K562 (cell line): ENCODE data around the gene FCGBP.
"Not testable (repeated sequence)": the region's sequence is repeated elsewhere in the genome, so short reads cannot be mapped to it uniquely, and the experiment has no call there.

Source experiments
- EZH2 ChIP-seq: IDR thresholded peaks from 2 replicates; pipeline ENCODE4 v1.6.1; 2012; ENCODE audit warnings: low read depth, mild to moderate bottlenecking, inconsistent platforms, low read length, borderline replicate concordance
- JUN ChIP-seq, 2 experiments: sonication (generic) in 1 of 2; formaldehyde crosslinking in 1 of 2; IDR thresholded peaks; 2 replicates each; pipeline versions ENCODE4 v1.6.1 to v1.8.0; 2012 to 2022; ENCODE audit warnings: borderline replicate concordance in 2 of 2, mild to moderate bottlenecking in 2 of 2, improper control_type of control experiment in 1 of 2, low read depth in 1 of 2, low read length in 1 of 2, missing genetic modification reagents in 1 of 2
- MAFF ChIP-seq: IDR thresholded peaks from 2 replicates; pipeline ENCODE4 v1.6.1; 2012; ENCODE audit warnings: low read length, improper control_type of control experiment
- NR2F6 ChIP-seq: fragments of 450-650 bp; formaldehyde crosslinking; IDR thresholded peaks from 2 replicates; pipeline ENCODE4 v1.4.0; 2020; ENCODE audit warnings: mild to moderate bottlenecking
- POLR2A ChIP-seq: fragments of 450-650 bp; conservative IDR thresholded peaks from 2 replicates; pipeline ENCODE4 v1.6.1; 2016
- RFX5 ChIP-seq: IDR thresholded peaks from 2 replicates; pipeline ENCODE4 v1.6.1; 2011; ENCODE audit warnings: low read depth, mild to moderate bottlenecking, improper control_type of control experiment, low read length
- STAG1 ChIP-seq: sonication (generic); formaldehyde crosslinking; IDR thresholded peaks from 2 replicates; pipeline ENCODE4 v1.5.0; 2020; ENCODE audit warnings: missing genetic modification reagents, borderline replicate concordance
- ZNF124 ChIP-seq: sonication (generic); formaldehyde crosslinking; IDR thresholded peaks from 2 replicates; pipeline ENCODE4 v1.8.1; 2022; ENCODE audit warnings: missing genetic modification reagents
- TF ChIP-seq, protein P1 (sequence below): IDR thresholded peaks from 2 replicates; pipeline ENCODE4 v1.6.1; 2012; ENCODE audit warnings: low read depth, low read length, improper control_type of control experiment, borderline replicate concordance
- TF ChIP-seq, protein P2 (sequence below): sonication (generic); formaldehyde crosslinking; IDR thresholded peaks from 2 replicates; pipeline ENCODE4 v1.8.0; 2022; ENCODE audit warnings: mild to moderate bottlenecking, missing genetic modification reagents, borderline replicate concordance

DNA sequence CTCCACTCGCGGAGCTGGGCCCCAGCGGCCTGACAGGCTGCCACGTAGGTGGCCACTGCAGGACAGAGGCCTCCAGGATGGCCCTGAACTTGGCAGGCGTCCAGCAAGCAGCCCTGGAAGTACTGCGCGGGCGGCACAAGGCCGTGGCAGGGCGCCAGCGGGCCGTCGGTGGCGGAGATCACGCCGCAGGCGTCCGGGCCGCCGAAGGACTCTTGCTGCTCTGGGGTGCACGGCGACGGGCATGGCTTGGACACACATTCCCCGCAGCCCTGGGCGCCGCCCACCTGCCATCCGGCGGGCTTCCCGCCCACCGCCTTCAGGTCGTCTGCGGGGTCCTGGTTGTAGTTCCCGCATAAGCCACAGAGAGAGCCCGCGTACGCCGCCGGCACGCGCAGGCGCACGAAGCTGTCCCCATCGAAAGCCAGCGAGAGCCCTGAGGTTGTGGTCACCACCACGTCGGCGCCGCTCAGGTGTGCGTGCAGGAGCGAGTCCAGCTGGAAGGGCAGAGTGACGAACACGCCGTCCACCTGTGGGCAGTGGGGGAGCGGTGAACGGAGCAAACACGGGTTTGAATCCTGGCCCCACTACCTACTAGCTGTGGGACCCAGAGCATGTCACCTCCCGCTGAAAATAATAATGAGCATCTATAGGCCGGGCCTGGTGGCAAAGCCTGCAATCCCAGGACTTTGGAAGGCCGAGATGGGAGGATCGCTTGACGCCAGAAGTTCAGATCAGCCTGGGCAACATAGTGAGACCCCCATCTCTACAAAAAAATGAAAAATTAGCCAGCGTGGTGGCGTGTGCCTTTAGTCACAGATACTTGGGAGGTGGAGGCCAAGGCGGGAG is 42.6 kb downstream of the FCGBP start:
- TF ChIP-seq JUN (IDR thresholded peaks at IDR 0.05; ENCODE audit: borderline replicate concordance, low read depth, low read length); JUN (CRISPR knock-in tag; IDR thresholded peaks at IDR 0.05; ENCODE audit: borderline replicate concordance); NR2F6; STAG1; ZNF124; MAFF; EZH2; RFX5; POLR2A: not testable (repeated sequence)
- TF ChIP-seq, protein P1, sequence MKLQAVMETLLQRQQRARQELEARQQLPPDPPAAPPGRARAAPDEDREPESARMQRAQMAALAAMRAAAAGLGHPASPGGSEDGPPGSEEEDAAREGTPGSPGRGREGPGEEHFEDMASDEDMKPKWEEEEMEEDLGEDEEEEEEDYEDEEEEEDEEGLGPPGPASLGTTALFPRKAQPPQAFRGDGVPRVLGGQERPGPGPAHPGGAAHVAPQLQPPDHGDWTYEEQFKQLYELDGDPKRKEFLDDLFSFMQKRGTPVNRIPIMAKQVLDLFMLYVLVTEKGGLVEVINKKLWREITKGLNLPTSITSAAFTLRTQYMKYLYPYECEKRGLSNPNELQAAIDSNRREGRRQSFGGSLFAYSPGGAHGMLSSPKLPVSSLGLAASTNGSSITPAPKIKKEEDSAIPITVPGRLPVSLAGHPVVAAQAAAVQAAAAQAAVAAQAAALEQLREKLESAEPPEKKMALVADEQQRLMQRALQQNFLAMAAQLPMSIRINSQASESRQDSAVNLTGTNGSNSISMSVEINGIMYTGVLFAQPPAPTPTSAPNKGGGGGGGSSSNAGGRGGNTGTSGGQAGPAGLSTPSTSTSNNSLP: not testable (repeated sequence)
- TF ChIP-seq, protein P2, sequence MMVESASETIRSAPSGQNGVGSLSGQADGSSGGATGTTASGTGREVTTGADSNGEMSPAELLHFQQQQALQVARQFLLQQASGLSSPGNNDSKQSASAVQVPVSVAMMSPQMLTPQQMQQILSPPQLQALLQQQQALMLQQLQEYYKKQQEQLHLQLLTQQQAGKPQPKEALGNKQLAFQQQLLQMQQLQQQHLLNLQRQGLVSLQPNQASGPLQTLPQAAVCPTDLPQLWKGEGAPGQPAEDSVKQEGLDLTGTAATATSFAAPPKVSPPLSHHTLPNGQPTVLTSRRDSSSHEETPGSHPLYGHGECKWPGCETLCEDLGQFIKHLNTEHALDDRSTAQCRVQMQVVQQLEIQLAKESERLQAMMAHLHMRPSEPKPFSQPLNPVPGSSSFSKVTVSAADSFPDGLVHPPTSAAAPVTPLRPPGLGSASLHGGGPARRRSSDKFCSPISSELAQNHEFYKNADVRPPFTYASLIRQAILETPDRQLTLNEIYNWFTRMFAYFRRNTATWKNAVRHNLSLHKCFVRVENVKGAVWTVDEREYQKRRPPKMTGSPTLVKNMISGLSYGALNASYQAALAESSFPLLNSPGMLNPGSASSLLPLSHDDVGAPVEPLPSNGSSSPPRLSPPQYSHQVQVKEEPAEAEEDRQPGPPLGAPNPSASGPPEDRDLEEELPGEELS (CRISPR knock-in tag): not testable (repeated sequence)
